Activated CD4-positive, alpha-beta T cell treated with anti-CD3 and anti-CD28 coated beads for 24 hours (primary cell): ENCODE measurements around the gene IL11RA.
"Not testable (repeated sequence)": the region's sequence is repeated elsewhere in the genome, so short reads cannot be mapped to it uniquely, and the experiment has no call there.

ENCODE experiments used
- DNase-seq, 2 donors: peaks; one replicate each; pipeline ENCODE4 v3.0.0-alpha.2; 2020; ENCODE audit warnings: low read depth in 2 of 2

IL11RA gene

GRCh38 chr9:34629491-34629808 is 22.5 kb upstream of the IL11RA start:
- no peak for DNase-seq

- no peak for DNase-seq
These were observed 21.4 kb upstream of the IL11RA start for GRCh38 chr9:34630402-34631154.

- DNase-seq, result no peak
These were observed 18.8 kb upstream of the IL11RA start for GRCh38 chr9:34633166-34633565.

- DNase-seq, result peak; percentile 59 to 65
These were observed 18.0 kb upstream of the IL11RA start for GRCh38 chr9:34633851-34634550.

- no peak for DNase-seq
These were observed 17.3 kb upstream of the IL11RA start for GRCh38 chr9:34634551-34635248.

- DNase-seq, result no peak
These were observed 16.4 kb upstream of the IL11RA start for GRCh38 chr9:34635556-34635955.

GRCh38 chr9:34636791-34637355 is 15.1 kb upstream of the IL11RA start:
- no peak for DNase-seq

GRCh38 chr9:34637356-34638137 is 14.4 kb upstream of the IL11RA start, which contains the start of gene SIGMAR1:
Gene SIGMAR1 (minus strand): TSS chr9:34637787. CDS start chr9:34637697, 90 bp downstream.
- peak; percentile 83 to 91 for DNase-seq

GRCh38 chr9:34638138-34638445 is 13.9 kb upstream of the IL11RA start:
- no peak for DNase-seq

GRCh38 chr9:34639322-34639721 is 12.7 kb upstream of the IL11RA start:
- DNase-seq, result not testable (repeated sequence)

- DNase-seq, result no peak
These were observed 9.3 kb upstream of the IL11RA start for GRCh38 chr9:34642679-34643078.

GRCh38 chr9:34644766-34645314 is 7.1 kb upstream of the IL11RA start:
- no peak for DNase-seq

- peak; percentile 98 for DNase-seq
These were observed 5.5 kb upstream of the IL11RA start, which contains the start of gene GALT for GRCh38 chr9:34646211-34647083. Gene GALT (plus strand): TSS chr9:34646675. CDS start chr9:34646705, 30 bp downstream.

- no peak for DNase-seq
These were observed 4.9 kb upstream of the IL11RA start for GRCh38 chr9:34647084-34647403.

GRCh38 chr9:34647651-34648050 is 4.3 kb upstream of the IL11RA start:
- no peak for DNase-seq

- no peak for DNase-seq
These were observed 3.3 kb upstream of the IL11RA start for GRCh38 chr9:34648673-34649072.

- no peak for DNase-seq
These were observed 1.2 kb upstream of the IL11RA start for GRCh38 chr9:34650816-34651215.

- no peak for DNase-seq
These were observed 664 bp upstream of the IL11RA start for GRCh38 chr9:34651321-34651720.

- DNase-seq, result no peak
These were observed 616 bp downstream of the IL11RA start for GRCh38 chr9:34652602-34653000.
